H9 (cell line): ENCODE measurements around the gene IQSEC1. TPM values are rescaled to one million over a fixed set of nuclear protein-coding genes. Genes with fewer than 3 reads are reported as not detected.

Experiments used
- DNase-seq: peaks from one replicate; pipeline ENCODE4 v3.0.0-alpha.2; 2017
- H2AFZ ChIP-seq: one replicate; pipeline ENCODE4 v1.6.1; 2013; ENCODE audit warnings: mild to moderate bottlenecking, low read length, control low read depth, moderate library complexity
- H2AK5ac ChIP-seq: 2 replicates; pipeline ENCODE4 v1.6.1; 2013; ENCODE audit warnings: low read length, control low read depth, mixed read lengths; ENCODE audit not compliant: insufficient read length
- H2BK120ac ChIP-seq: one replicate; pipeline ENCODE4 v1.6.1; 2013; ENCODE audit warnings: low read depth, mild to moderate bottlenecking, low read length, control low read depth, inconsistent platforms; ENCODE audit not compliant: poor library complexity, severe bottlenecking
- H2BK12ac ChIP-seq: 2 replicates; pipeline ENCODE4 v1.6.1; 2013; ENCODE audit warnings: low read length, control low read depth, mixed read lengths, low read depth; ENCODE audit not compliant: insufficient read length
- H2BK15ac ChIP-seq: 2 replicates; pipeline ENCODE4 v1.6.1; 2013; ENCODE audit warnings: low read depth, low read length, control low read depth
- H2BK20ac ChIP-seq: one replicate; pipeline ENCODE4 v1.6.1; 2013; ENCODE audit warnings: low read depth, mild to moderate bottlenecking, low read length, control low read depth, inconsistent platforms; ENCODE audit not compliant: poor library complexity, severe bottlenecking
- H2BK5ac ChIP-seq: 2 replicates; pipeline ENCODE4 v1.6.1; 2013; ENCODE audit warnings: low read length, control low read depth, mixed read lengths; ENCODE audit not compliant: insufficient read length
- H3K14ac ChIP-seq: 2 replicates; pipeline ENCODE4 v1.6.1; 2013; ENCODE audit warnings: low read length, control low read depth; ENCODE audit not compliant: insufficient read depth
- H3K18ac ChIP-seq: 2 replicates; pipeline ENCODE4 v1.6.1; 2013; ENCODE audit warnings: low read depth, mild to moderate bottlenecking, mixed read lengths, low read length, control low read depth; ENCODE audit not compliant: insufficient read length
- H3K23ac ChIP-seq: 2 replicates; pipeline ENCODE4 v1.6.1; 2013; ENCODE audit warnings: low read length, control low read depth, mixed read lengths, low read depth; ENCODE audit not compliant: insufficient read length
- H3K23me2 ChIP-seq: 2 replicates; pipeline ENCODE4 v1.6.1; 2013; ENCODE audit warnings: low read depth, mild to moderate bottlenecking, mixed read lengths, low read length, control low read depth; ENCODE audit not compliant: insufficient read length, poor library complexity, severe bottlenecking
- H3K27ac ChIP-seq: 2 replicates; pipeline ENCODE4 v1.5.1; 2013; ENCODE audit warnings: low read length, control low read depth, mixed read lengths, low read depth; ENCODE audit not compliant: insufficient read length
- H3K27me3 ChIP-seq: 2 replicates; pipeline ENCODE4 v1.6.1; 2013; ENCODE audit warnings: low read length, control low read depth, inconsistent platforms; ENCODE audit not compliant: insufficient read depth
- H3K4ac ChIP-seq: 2 replicates; pipeline ENCODE4 v1.6.1; 2013; ENCODE audit warnings: low read depth, mild to moderate bottlenecking, control low read depth, inconsistent platforms, low read length, moderate library complexity
- H3K4me1 ChIP-seq: 2 replicates; pipeline ENCODE4 v1.6.1; 2013; ENCODE audit warnings: low read length, control low read depth, inconsistent platforms; ENCODE audit not compliant: insufficient read depth
- H3K4me2 ChIP-seq: 2 replicates; pipeline ENCODE4 v1.6.1; 2013; ENCODE audit warnings: low read length, control low read depth, mixed read lengths; ENCODE audit not compliant: insufficient read length, insufficient read depth
- H3K56ac ChIP-seq: 2 replicates; pipeline ENCODE4 v1.6.1; 2013; ENCODE audit warnings: low read depth, mild to moderate bottlenecking, mixed read lengths, low read length, control low read depth; ENCODE audit not compliant: insufficient read length
- H3K79me1 ChIP-seq: 2 replicates; pipeline ENCODE4 v1.6.1; 2013; ENCODE audit warnings: low read depth, mild to moderate bottlenecking, moderate library complexity, low read length, control low read depth, inconsistent platforms; ENCODE audit not compliant: insufficient read depth, poor library complexity, severe bottlenecking
- H3K79me2 ChIP-seq: 2 replicates; pipeline ENCODE4 v1.6.1; 2013; ENCODE audit warnings: low read length, control low read depth, inconsistent platforms; ENCODE audit not compliant: insufficient read depth
- H3K9ac ChIP-seq: 2 replicates; pipeline ENCODE4 v1.6.1; 2013; ENCODE audit warnings: low read length, control low read depth, mixed read lengths; ENCODE audit not compliant: insufficient read length; ENCODE audit errors: extremely low read depth
- H3K9me3 ChIP-seq: one replicate; pipeline ENCODE4 v1.6.1; 2013; ENCODE audit warnings: low read depth, low read length, inconsistent platforms; ENCODE audit not compliant: control insufficient read depth
- H3T11ph ChIP-seq: one replicate; pipeline ENCODE4 v1.6.1; 2013; ENCODE audit warnings: mild to moderate bottlenecking, low read length, control low read depth, inconsistent platforms
- H4K20me1 ChIP-seq: one replicate; pipeline ENCODE4 v1.6.1; 2013; ENCODE audit not compliant: control insufficient read depth, insufficient read length, insufficient read depth
- H4K5ac ChIP-seq: 2 replicates; pipeline ENCODE4 v1.6.1; 2013; ENCODE audit warnings: low read depth, mild to moderate bottlenecking, mixed read lengths, low read length, control low read depth; ENCODE audit not compliant: insufficient read length
- H4K8ac ChIP-seq: replicated peaks from 2 replicates; pipeline ENCODE4 v1.6.1; 2013; ENCODE audit warnings: low read length, control low read depth, mixed read lengths, low read depth; ENCODE audit not compliant: insufficient read length
- H4K91ac ChIP-seq: 2 replicates; pipeline ENCODE4 v1.6.1; 2013; ENCODE audit warnings: low read depth, mild to moderate bottlenecking, moderate library complexity, mixed read lengths, low read length, control low read depth; ENCODE audit not compliant: insufficient read length
- H3K27ac Mint-ChIP-seq, 3 experiments: 2 replicates in 2 of 3; 3 replicates in 1 of 3; pipeline ENCODE4 v1.8.0; 2020 to 2021; ENCODE audit warnings: mixed read lengths in 3 of 3, mild to moderate bottlenecking in 1 of 3, moderate library complexity in 1 of 3
- H3K27me3 Mint-ChIP-seq: 2 replicates; pipeline ENCODE4 v1.8.0; 2021; ENCODE audit warnings: low read depth, mild to moderate bottlenecking, moderate library complexity, mixed read lengths
- H3K36me3 Mint-ChIP-seq, 3 experiments: 2 replicates in 2 of 3; 3 replicates in 1 of 3; pipeline ENCODE4 v1.8.0; 2020 to 2021; ENCODE audit warnings: low read depth in 3 of 3, mixed read lengths in 3 of 3; ENCODE audit not compliant: insufficient read depth in 1 of 3
- H3K4me1 Mint-ChIP-seq, 2 experiments: 2 replicates each; pipeline ENCODE4 v1.8.0; 2020; ENCODE audit warnings: mixed read lengths in 2 of 2
- H3K4me3 Mint-ChIP-seq, 2 experiments: 2 replicates in 1 of 2; 3 replicates in 1 of 2; pipeline ENCODE4 v1.8.0; 2020 to 2021; ENCODE audit warnings: mild to moderate bottlenecking in 2 of 2, mixed read lengths in 2 of 2, moderate library complexity in 1 of 2
- H3K9me3 Mint-ChIP-seq, 2 experiments: 2 replicates in 1 of 2; 3 replicates in 1 of 2; pipeline ENCODE4 v1.8.0; 2020; ENCODE audit warnings: mild to moderate bottlenecking in 2 of 2, mixed read lengths in 2 of 2, moderate library complexity in 1 of 2
- WGBS: extraction: QIAGEN DNeasy Blood & Tissue Kit; methylation state at CpG from one replicate; pipeline ENCODE4 v1.1.7; 2013; ENCODE audit warnings: missing lambda C conversion rate, low lambda C conversion rate, mixed read lengths; ENCODE audit not compliant: insufficient read length; ENCODE audit errors: extremely low coverage; 5-methylcytosine and 5-hydroxymethylcytosine counted together
- total RNA-seq: library from RNA; stranded (reverse); gene quantifications from 2 replicates; pipeline ENCODE4 v1.2.1, GENCODE V29; 2021
- TF ChIP-seq, protein P1 (sequence below): fragments of 200-600 bp; sonication (generic); conservative IDR thresholded peaks from 3 replicates; pipeline ENCODE4 v1.8.0; 2021; ENCODE audit warnings: antibody characterized with exemption, mild to moderate bottlenecking

IQSEC1 gene
- total RNA-seq, 1 experiment from 2014 or later: 19.1 TPM

DNA sequence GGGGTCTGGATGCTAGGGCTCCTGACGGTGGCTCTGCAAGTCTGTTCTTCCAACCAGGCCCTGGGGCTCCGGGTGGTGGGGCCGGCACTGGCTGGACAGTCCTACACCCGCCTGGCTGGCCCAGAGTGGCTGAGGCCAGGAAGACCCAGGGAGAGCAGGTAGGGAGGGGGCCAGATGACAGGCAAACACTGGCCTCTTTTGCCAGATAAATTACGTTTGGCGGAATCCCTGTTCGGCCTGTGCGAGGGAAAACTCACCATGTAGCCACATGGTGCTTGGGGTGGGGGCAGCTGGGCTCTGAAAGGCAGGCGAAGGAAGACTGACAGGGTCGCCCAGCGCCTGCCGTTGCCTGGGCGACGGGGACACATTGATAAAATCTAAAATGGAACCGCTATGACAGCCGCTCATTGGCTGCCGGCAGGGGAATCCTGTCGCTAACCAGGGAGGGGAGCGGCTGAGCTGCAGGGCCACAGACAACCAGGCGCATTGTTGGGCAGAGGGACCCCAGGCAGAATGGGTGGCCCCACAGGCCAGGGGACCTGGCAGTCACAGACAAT lies 30.4 kb downstream of the IQSEC1 start:
- no peaks in the 10 kb centered on the region for H3K23me2 ChIP-seq
- H2BK12ac ChIP-seq: no peak overlapping the region
- H4K5ac ChIP-seq: no peak overlapping the region
- TF ChIP-seq, protein P1, sequence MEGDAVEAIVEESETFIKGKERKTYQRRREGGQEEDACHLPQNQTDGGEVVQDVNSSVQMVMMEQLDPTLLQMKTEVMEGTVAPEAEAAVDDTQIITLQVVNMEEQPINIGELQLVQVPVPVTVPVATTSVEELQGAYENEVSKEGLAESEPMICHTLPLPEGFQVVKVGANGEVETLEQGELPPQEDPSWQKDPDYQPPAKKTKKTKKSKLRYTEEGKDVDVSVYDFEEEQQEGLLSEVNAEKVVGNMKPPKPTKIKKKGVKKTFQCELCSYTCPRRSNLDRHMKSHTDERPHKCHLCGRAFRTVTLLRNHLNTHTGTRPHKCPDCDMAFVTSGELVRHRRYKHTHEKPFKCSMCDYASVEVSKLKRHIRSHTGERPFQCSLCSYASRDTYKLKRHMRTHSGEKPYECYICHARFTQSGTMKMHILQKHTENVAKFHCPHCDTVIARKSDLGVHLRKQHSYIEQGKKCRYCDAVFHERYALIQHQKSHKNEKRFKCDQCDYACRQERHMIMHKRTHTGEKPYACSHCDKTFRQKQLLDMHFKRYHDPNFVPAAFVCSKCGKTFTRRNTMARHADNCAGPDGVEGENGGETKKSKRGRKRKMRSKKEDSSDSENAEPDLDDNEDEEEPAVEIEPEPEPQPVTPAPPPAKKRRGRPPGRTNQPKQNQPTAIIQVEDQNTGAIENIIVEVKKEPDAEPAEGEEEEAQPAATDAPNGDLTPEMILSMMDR: no peak
- H3K27ac ChIP-seq: no peak overlapping the region
- H3K27me3 Mint-ChIP-seq: peaks cover 4% of the 10 kb centered on the region; the same call in 1 of the 2 replicates
- H3K4me2 ChIP-seq: no peak overlapping the region
- no peak overlapping the region for H4K91ac ChIP-seq
- no peaks in the 10 kb centered on the region for H3K79me1 ChIP-seq
- no peak overlapping the region for H2AK5ac ChIP-seq
- H3K79me2 ChIP-seq: no peaks in the 10 kb centered on the region
- peaks cover 34 to 53% of the 10 kb centered on the region in 2 experiments for H3K4me1 Mint-ChIP-seq
- H3K56ac ChIP-seq: no peak overlapping the region
- no peak overlapping the region for H3K14ac ChIP-seq
- H4K8ac ChIP-seq: no peak overlapping the region
- no peak overlapping the region for H3K9ac ChIP-seq
- H3K23ac ChIP-seq: no peak overlapping the region
- no peaks in the 10 kb centered on the region for H3K27me3 ChIP-seq
- H2BK15ac ChIP-seq: no peak overlapping the region
- H3K36me3 Mint-ChIP-seq: no peaks in the 10 kb centered on the region
- no peak for DNase-seq
- no peak overlapping the region for H2BK120ac ChIP-seq
- H4K20me1 ChIP-seq: no peaks in the 10 kb centered on the region
- no peak overlapping the region for H3K18ac ChIP-seq
- no CpG with 5 or more reads among the region's 20 CpGs for WGBS
- no peaks in the 10 kb centered on the region for H3K9me3 Mint-ChIP-seq
- no peak overlapping the region for H2BK5ac ChIP-seq
- H3K4ac ChIP-seq: no peak overlapping the region
- no peak overlapping the region for H2AFZ ChIP-seq
- H3K4me1 ChIP-seq: no peaks in the 10 kb centered on the region
- no peak overlapping the region for H3T11ph ChIP-seq
- peak overlapping the region in 1 of 3 experiments; percentile 44; a peak in 1 of 7 replicates for H3K27ac Mint-ChIP-seq
- H3K4me3 Mint-ChIP-seq: no peak overlapping the region
- H2BK20ac ChIP-seq: no peak overlapping the region
- no peaks in the 10 kb centered on the region for H3K9me3 ChIP-seq
